ENCODE data around the gene RAB10.

DNA sequence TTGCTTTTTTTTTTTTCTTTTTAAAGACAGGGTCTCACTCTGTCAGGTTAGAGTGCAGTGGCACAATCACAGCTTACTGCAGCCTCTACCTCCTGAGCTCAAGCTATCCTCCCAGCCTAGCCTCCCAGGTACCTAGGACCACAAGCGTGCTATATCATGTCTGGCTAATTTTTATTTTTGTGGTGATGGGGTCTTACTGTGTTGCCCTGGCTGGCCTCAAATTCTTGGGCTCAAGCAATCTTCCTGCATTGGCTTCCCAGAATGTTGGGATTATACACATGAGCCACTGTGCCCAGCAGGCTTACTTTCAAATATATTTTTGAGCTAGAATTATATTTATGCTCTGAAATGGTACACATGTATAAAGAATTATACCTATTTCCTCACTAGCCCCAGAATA lies 85.6 kb downstream of the RAB10 start:
- TF ChIP-seq, protein P1, sequence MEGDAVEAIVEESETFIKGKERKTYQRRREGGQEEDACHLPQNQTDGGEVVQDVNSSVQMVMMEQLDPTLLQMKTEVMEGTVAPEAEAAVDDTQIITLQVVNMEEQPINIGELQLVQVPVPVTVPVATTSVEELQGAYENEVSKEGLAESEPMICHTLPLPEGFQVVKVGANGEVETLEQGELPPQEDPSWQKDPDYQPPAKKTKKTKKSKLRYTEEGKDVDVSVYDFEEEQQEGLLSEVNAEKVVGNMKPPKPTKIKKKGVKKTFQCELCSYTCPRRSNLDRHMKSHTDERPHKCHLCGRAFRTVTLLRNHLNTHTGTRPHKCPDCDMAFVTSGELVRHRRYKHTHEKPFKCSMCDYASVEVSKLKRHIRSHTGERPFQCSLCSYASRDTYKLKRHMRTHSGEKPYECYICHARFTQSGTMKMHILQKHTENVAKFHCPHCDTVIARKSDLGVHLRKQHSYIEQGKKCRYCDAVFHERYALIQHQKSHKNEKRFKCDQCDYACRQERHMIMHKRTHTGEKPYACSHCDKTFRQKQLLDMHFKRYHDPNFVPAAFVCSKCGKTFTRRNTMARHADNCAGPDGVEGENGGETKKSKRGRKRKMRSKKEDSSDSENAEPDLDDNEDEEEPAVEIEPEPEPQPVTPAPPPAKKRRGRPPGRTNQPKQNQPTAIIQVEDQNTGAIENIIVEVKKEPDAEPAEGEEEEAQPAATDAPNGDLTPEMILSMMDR (conservative IDR thresholded peaks at IDR 0.05; ENCODE audit: low read depth, low read length) = no peak
- TF ChIP-seq EZH2 (IDR thresholded peaks at IDR 0.05; ENCODE audit: borderline replicate concordance, low read depth, low read length, poor library complexity, severe bottlenecking) = no peak
